ENCODE results near the gene CDH23.
A peak's percentile ranks its signal among the peaks of the same experiment; 100 is the strongest.
"Not testable (repeated sequence)": the region's sequence is repeated elsewhere in the genome, so short reads cannot be mapped to it uniquely, and the experiment has no call there.

Gene CDH23

DNA sequence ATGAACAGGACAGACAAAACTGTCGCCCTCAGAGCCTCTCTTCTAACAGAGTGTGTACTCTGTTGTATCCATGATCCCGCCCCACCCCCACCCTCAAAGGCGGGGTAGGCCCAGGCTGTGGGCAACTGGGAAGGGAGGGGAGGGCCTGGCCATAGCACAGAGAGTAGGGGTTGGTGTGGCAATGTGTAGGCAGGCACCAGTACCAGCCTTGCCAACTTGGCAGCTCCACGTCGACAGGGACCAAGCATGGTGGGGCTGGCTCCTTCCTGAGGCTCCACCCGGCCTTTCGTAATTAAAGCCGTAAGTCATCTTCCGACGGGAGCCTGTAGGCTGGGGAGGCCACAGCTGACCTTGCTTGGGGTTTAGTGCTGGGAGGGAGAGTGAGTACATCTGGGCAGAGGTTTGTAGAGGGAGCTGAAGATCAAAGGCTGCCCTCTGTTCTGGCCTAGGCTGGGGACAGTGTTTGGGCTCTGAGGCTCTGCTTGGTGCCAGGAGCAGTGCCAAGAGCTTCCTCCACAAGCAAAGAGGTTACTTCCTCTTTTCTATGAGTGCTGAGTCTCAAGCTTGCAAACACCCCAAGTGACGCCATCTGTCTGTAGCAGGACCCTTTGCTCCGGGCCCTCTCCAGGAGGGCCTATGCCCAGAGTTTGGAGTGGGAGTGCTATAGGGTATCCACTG, 201.2 kb downstream of the CDH23 start:
- Histone ChIP-seq H3K27me3 (ENCODE audit: control insufficient read depth, insufficient read depth, low read length) (no peaks in the 10 kb centered on the region), H3K27ac (ENCODE audit: low read depth, low read length) (peak overlapping the region; percentile 21), H3K4me3 (ENCODE audit: low read length) (no peak overlapping the region), H3K4me1 (ENCODE audit: control insufficient read depth, insufficient read depth, low read length) (no peaks in the 10 kb centered on the region), H3K9ac (ENCODE audit: low read length) (no peak overlapping the region), H3K36me3 (ENCODE audit: control insufficient read depth, insufficient read depth, low read length) (no peaks in the 10 kb centered on the region)

DNA sequence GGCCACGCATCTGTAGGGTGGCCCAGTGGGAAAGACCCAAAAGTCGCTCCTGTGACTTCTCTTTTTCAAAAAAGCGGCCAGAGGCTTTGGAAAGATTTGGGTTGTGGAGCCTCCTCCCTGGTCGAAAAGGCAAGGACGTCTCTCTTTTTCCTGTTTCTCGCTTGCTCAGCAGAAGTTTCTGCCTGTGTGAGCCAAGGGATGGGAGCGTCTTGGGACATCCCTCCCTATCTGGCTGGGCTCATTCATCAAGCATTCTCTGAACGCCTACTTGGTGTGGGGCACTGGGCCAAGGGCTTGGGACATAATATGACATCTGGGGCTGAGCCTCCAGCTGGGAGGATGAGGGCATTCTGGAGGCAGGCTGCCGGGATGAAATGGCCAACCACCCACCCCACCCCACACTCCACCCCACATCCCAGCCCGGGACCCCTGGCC, 201.9 kb downstream of the CDH23 start:
- Histone ChIP-seq H3K4me3 (ENCODE audit: low read length) (no peak overlapping the region), H3K4me1 (ENCODE audit: control insufficient read depth, insufficient read depth, low read length) (no peaks in the 10 kb centered on the region), H3K27me3 (ENCODE audit: control insufficient read depth, insufficient read depth, low read length) (no peaks in the 10 kb centered on the region), H3K9ac (ENCODE audit: low read length) (no peak overlapping the region), H3K36me3 (ENCODE audit: control insufficient read depth, insufficient read depth, low read length) (no peaks in the 10 kb centered on the region), H3K27ac (ENCODE audit: low read depth, low read length) (peak overlapping the region; percentile 21)

DNA sequence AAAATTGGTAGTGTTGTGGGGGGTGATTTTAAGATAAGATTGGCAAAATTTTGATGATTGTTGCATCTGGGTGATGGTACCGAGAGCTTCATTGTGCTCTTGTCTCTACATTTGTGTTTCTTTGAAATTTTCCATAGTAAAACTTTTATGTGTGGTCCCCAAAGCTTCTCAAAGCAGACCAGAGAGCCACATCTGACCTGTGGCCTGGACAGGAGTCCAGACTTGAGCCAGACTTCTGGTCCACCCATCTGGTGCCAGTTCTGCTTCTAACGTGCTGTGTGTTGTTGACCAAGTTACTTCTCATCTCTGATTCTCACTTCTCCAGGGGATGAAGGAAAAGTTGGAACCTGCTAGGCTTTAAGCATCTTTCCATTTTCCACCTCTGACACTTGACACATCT, 202.8 kb downstream of the CDH23 start:
- Histone ChIP-seq H3K36me3 (ENCODE audit: control insufficient read depth, insufficient read depth, low read length) (no peaks in the 10 kb centered on the region), H3K4me3 (ENCODE audit: low read length) (no peak overlapping the region), H3K27ac (ENCODE audit: low read depth, low read length) (no peak overlapping the region), H3K4me1 (ENCODE audit: control insufficient read depth, insufficient read depth, low read length) (no peaks in the 10 kb centered on the region), H3K27me3 (ENCODE audit: control insufficient read depth, insufficient read depth, low read length) (no peaks in the 10 kb centered on the region), H3K9ac (ENCODE audit: low read length) (no peak overlapping the region)

DNA sequence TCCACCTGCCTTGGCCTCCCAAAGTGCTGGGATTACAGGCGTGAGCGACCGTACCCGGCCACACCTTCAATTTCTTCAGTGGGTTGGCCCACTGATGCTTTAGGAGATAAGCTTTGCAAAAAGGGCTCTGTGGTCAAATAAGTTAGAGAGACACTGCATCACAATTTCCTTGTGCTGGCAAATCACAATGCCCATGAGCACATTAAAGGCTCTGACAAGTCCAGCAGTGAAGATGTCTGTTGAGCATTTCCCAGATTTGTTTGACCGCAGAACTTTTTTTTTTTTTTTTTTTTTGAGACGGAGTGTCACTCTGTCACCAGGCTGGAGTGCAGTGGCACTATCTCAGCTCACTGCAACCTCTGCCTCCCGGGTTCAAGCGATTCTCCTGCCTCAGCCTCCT, 203.5 kb downstream of the CDH23 start:
- H3K27ac ChIP-seq (ENCODE audit: low read depth, low read length); H3K9ac ChIP-seq (ENCODE audit: low read length); H3K36me3 ChIP-seq (ENCODE audit: control insufficient read depth, insufficient read depth, low read length); H3K4me1 ChIP-seq (ENCODE audit: control insufficient read depth, insufficient read depth, low read length); H3K4me3 ChIP-seq (ENCODE audit: low read length); H3K27me3 ChIP-seq (ENCODE audit: control insufficient read depth, insufficient read depth, low read length): not testable (repeated sequence)

DNA sequence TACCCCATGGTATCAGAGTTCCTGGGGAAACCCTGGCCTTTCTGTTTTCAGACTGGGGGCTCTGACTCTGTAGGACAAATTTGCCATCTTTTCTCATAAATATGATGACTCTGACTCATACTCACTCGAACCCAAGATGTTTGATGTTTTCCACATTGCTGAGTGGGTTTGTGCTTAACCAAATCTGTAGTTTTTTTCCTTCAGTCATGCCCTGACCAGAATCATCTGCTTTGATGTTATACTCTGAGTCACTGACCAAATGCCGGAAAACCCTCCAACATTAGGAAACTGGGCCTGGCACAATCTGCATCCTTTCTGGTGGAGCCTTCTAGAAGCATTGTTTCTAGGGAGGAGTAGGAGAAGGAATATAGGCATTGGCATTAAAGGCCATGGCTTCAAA, 204.1 kb downstream of the CDH23 start:
- H3K27ac ChIP-seq (ENCODE audit: low read depth, low read length) = no peak overlapping the region

DNA sequence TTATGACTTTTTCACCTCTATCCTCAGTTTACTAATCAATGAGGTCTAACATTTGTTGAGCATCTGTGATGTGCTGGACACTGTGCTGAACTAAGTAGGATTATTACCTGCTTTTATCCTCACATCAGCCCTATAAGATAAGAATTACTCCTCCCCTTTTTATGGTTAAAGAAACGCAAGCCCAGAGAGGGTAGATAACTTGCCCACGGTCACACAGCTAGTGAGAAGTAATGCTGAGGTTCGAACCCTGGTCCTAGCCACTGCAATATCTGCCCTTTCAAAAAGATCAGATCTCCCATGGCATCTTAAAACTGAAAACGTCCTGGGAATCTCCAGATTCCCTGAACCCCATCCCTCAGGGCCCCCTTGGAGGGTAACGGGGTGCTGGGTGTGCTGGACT, 204.6 kb downstream of the CDH23 start:
- H3K4me1 ChIP-seq (ENCODE audit: control insufficient read depth, insufficient read depth, low read length) = no peaks in the 10 kb centered on the region
- H3K27ac ChIP-seq (ENCODE audit: low read depth, low read length) = no peak overlapping the region
- no peak overlapping the region for H3K9ac ChIP-seq (ENCODE audit: low read length)
- no peak overlapping the region for H3K4me3 ChIP-seq (ENCODE audit: low read length)
- no peaks in the 10 kb centered on the region for H3K36me3 ChIP-seq (ENCODE audit: control insufficient read depth, insufficient read depth, low read length)
- no peaks in the 10 kb centered on the region for H3K27me3 ChIP-seq (ENCODE audit: control insufficient read depth, insufficient read depth, low read length)

More for the DNA sequence above, 204.1 kb downstream of the CDH23 start:
- no peaks in the 10 kb centered on the region for H3K27me3 ChIP-seq (ENCODE audit: control insufficient read depth, insufficient read depth, low read length)
- H3K36me3 ChIP-seq (ENCODE audit: control insufficient read depth, insufficient read depth, low read length) = no peaks in the 10 kb centered on the region
- H3K9ac ChIP-seq (ENCODE audit: low read length) = no peak overlapping the region
- H3K4me3 ChIP-seq (ENCODE audit: low read length) = no peak overlapping the region
- no peaks in the 10 kb centered on the region for H3K4me1 ChIP-seq (ENCODE audit: control insufficient read depth, insufficient read depth, low read length)

DNA sequence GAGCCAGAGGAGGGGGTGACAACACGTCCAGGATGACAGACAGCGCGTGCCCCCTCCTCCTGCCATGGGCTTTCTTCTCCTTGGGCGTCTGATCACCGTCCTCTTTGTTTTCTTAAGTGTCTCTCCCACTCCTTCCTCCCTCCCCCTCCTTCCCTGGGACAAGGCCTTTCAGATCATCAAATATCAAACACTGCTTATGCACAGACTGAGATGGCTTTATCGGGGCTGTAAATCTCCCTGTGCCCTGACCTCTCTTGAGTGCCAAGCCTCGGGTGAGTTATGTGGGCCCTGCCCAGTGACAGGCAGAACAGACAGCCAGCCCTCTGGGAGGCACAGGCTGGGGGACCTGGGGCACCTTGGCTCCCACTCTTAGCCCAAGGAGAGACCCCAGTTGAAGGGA, 206.4 kb downstream of the CDH23 start:
- no peaks in the 10 kb centered on the region for H3K36me3 ChIP-seq (ENCODE audit: control insufficient read depth, insufficient read depth, low read length)
- H3K9ac ChIP-seq (ENCODE audit: low read length) = no peak overlapping the region
- no peak overlapping the region for H3K27ac ChIP-seq (ENCODE audit: low read depth, low read length)
- no peaks in the 10 kb centered on the region for H3K27me3 ChIP-seq (ENCODE audit: control insufficient read depth, insufficient read depth, low read length)
- H3K4me1 ChIP-seq (ENCODE audit: control insufficient read depth, insufficient read depth, low read length) = no peaks in the 10 kb centered on the region
- H3K4me3 ChIP-seq (ENCODE audit: low read length) = no peak overlapping the region

DNA sequence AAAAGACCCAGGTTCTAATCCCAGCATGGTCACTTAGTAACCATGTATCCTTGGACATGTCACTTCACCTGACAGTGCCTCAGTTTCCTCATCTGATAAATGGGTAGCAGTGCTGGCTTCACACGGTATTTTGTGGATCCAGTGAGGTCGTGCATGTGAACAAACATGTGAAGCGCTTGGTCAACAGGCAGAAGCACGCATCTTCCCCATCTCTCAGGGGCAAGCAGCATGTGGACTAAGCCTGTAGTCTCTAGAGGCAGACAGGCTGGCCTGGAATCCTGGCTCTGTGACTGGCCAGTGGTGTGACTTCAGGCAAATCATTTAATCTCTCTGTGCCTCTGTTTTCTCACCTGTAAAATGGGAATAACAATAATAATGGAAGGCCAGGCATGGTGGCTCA, 207.0 kb downstream of the CDH23 start:
- H3K4me1 ChIP-seq (ENCODE audit: control insufficient read depth, insufficient read depth, low read length) = no peaks in the 10 kb centered on the region
- H3K4me3 ChIP-seq (ENCODE audit: low read length) = no peak overlapping the region
- H3K27ac ChIP-seq (ENCODE audit: low read depth, low read length) = no peak overlapping the region
- no peaks in the 10 kb centered on the region for H3K27me3 ChIP-seq (ENCODE audit: control insufficient read depth, insufficient read depth, low read length)
- no peak overlapping the region for H3K9ac ChIP-seq (ENCODE audit: low read length)
- H3K36me3 ChIP-seq (ENCODE audit: control insufficient read depth, insufficient read depth, low read length) = no peaks in the 10 kb centered on the region

DNA sequence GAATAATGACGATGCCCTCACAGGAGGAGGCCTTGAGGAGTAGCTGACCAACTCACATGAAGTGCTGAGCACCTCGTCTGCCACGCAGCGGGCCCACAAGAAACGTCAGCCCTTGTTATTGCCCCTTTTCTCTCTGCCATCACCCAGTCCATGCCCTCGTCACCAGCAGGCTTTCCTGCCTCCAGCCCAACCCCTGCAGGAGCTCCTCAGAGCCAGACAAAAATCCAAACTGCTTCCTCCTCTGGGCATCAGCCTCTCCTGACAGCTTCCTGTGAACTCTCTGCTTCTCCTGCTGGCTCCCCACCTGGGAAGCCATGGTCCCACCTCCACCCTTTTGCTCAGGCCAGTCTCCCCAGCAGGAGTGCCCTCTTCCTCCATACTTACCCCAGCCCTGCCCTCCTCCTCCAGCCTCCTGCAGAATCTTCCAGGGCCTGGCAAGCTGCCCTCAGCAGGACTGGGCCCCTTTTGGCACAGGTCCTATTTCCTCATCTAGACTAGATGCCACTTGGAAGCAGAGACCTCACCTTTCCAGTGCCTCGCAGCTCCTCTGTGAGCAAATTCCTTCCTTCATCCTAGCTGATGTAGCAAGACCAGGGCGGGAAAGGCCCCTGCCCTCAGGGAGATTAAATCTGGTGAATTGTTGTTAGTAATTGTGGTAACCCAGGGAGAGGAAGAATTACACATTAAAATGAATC, 207.8 kb downstream of the CDH23 start:
- Histone ChIP-seq H3K27me3 (ENCODE audit: control insufficient read depth, insufficient read depth, low read length) (no peaks in the 10 kb centered on the region), H3K27ac (ENCODE audit: low read depth, low read length) (no peak overlapping the region), H3K9ac (ENCODE audit: low read length) (no peak overlapping the region), H3K4me1 (ENCODE audit: control insufficient read depth, insufficient read depth, low read length) (no peaks in the 10 kb centered on the region), H3K4me3 (ENCODE audit: low read length) (no peak overlapping the region), H3K36me3 (ENCODE audit: control insufficient read depth, insufficient read depth, low read length) (no peaks in the 10 kb centered on the region)

DNA sequence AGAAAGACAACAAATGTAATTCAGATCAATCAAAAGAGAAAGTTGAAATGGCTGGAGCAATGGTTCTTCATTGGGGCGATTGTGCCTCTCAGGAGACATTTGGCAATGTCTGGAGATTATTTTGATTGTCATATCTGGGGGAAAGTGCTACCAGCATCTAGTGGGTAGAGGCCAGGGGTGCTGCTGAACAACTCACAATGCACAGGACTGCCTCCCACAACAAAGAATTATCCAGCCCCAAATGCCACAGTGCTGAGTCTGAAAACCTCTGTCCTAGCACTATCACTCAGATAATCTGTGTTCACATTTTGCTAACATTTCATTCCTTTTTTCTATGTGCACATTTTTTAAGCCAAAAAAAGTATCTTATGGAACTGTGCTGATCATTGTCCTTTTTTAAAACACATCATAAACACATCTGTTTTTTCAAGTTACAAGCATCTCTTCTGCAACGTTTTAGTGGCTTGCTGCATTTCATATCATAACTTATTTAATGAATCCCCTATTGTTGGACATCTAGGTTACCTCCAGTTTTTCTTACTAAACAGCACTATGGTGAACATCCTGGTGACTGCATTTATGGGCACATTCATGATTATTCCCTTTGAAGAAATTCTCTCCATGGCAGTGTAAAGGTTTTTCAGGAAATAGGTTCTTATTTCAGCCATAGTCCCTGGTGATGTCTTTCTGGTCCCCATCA, 208.7 kb downstream of the CDH23 start:
- Histone ChIP-seq H3K27me3 (ENCODE audit: control insufficient read depth, insufficient read depth, low read length) (no peaks in the 10 kb centered on the region), H3K27ac (ENCODE audit: low read depth, low read length) (no peak overlapping the region), H3K36me3 (ENCODE audit: control insufficient read depth, insufficient read depth, low read length) (no peaks in the 10 kb centered on the region), H3K4me1 (ENCODE audit: control insufficient read depth, insufficient read depth, low read length) (no peaks in the 10 kb centered on the region), H3K4me3 (ENCODE audit: low read length) (no peak overlapping the region), H3K9ac (ENCODE audit: low read length) (no peak overlapping the region)

DNA sequence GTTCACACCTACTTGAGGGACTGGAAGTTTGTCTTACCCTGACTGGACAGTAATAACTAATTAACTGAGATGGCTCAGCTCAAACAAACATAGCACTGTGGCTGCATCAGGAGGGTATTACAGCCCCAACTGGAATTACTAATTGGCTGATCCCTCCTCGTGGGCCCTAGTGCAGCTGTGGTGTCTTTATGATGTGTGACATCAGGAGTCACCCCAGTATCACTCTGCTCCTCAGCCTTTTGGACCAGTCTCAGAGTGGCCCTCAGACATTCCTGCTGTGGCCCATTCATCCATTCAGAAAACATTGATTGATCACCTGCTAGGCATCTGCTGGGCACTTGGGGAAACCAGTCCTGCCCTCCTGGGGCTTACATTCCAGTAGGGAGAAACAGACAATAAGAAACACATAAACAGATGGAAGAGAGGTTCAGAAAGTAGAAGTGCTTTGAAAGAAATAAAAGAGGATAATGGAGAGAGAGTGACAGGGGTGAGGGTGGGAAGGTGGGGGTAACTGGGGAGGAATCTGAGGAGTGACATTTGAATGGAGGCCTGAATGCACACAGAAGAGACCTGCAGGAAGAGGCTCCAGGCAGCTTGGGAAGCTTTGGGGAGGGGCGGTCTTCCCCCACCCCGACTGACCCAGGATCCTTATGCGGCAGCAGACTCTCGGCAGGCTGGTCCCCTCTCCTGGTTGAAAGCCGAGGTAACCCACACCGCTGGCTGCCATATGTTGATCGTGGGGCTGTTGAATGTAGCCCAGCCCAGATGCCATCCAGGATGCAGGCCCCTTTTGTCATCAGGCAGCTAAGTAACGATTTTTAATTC, 209.7 kb downstream of the CDH23 start:
- Histone ChIP-seq H3K27ac (ENCODE audit: low read depth, low read length) (no peak overlapping the region), H3K27me3 (ENCODE audit: control insufficient read depth, insufficient read depth, low read length) (no peaks in the 10 kb centered on the region), H3K9ac (ENCODE audit: low read length) (no peak overlapping the region), H3K36me3 (ENCODE audit: control insufficient read depth, insufficient read depth, low read length) (no peaks in the 10 kb centered on the region), H3K4me3 (ENCODE audit: low read length) (no peak overlapping the region), H3K4me1 (ENCODE audit: control insufficient read depth, insufficient read depth, low read length) (no peaks in the 10 kb centered on the region)

DNA sequence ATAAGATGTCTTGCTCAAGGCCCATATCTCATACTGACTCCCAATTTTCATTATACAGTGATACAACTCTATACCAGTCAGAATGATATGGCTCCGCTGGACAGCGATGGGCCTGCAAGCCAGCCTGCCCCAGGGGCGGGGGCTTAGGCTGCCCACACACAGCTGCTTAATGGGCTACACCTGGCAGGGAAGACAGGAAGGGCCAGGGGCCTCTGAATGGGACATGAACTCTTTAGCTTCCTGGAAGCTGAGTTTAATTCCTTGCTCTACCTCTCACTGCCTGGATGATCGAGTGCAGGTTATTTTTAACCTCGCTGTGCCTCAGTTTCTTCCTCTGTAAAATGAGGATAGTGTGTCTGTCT, 210.3 kb downstream of the CDH23 start:
- Histone ChIP-seq H3K4me3 (ENCODE audit: low read length) (no peak overlapping the region), H3K27ac (ENCODE audit: low read depth, low read length) (no peak overlapping the region), H3K27me3 (ENCODE audit: control insufficient read depth, insufficient read depth, low read length) (no peaks in the 10 kb centered on the region), H3K9ac (ENCODE audit: low read length) (no peak overlapping the region), H3K4me1 (ENCODE audit: control insufficient read depth, insufficient read depth, low read length) (no peaks in the 10 kb centered on the region), H3K36me3 (ENCODE audit: control insufficient read depth, insufficient read depth, low read length) (no peaks in the 10 kb centered on the region)
